Measurements from ENCODE around the gene CACNB2.

- TF ChIP-seq CTCF (conservative IDR thresholded peaks at IDR 0.05; ENCODE audit: low read depth, low read length) (no peak), EZH2 (IDR thresholded peaks at IDR 0.05; ENCODE audit: borderline replicate concordance, low read depth, low read length, poor library complexity, severe bottlenecking) (no peak)
Measured at GRCh38 chr10:18436902-18437301, 296.7 kb downstream of the CACNB2 start.
